ENCODE data around the gene TMEM61.

- TF ChIP-seq CTCF (IDR thresholded peaks at IDR 0.05; ENCODE audit: insufficient read depth, low read length, poor library complexity, severe bottlenecking) (no peak), EZH2phosphoT487 (conservative IDR thresholded peaks at IDR 0.05; ENCODE audit: low read length) (no peak)
These were observed 10.5 kb upstream of the TMEM61 start for GRCh38 chr1:54969879-54970278.

Data from SU-DHL-6 (cell line).